ENCODE measurements around the gene HYKK.
"Not testable (repeated sequence)": the region's sequence is repeated elsewhere in the genome, so short reads cannot be mapped to it uniquely, and the experiment has no call there.

HYKK gene

GRCh38 chr15:78540141-78540870 lies 32.9 kb downstream of the HYKK start, which contains the start of gene PSMA4:
Gene PSMA4 (plus strand): TSS chr15:78540444. CDS start chr15:78541928, 1,484 bp downstream.
- peak; percentile 95 to 97 (median 96) for DNase-seq

GRCh38 chr15:78540871-78541743 lies 33.7 kb downstream of the HYKK start:
- peak; percentile 15 to 40 (median 22) for DNase-seq

GRCh38 chr15:78541744-78542034 lies 34.3 kb downstream of the HYKK start:
- DNase-seq = no peak

- DNase-seq = no peak
Measured at GRCh38 chr15:78542647-78543046, 35.3 kb downstream of the HYKK start.

GRCh38 chr15:78550194-78550593 lies 42.8 kb downstream of the HYKK start:
- no peak for DNase-seq

GRCh38 chr15:78550815-78551214 lies 43.4 kb downstream of the HYKK start:
- DNase-seq = no peak

GRCh38 chr15:78551902-78552301 lies 44.5 kb downstream of the HYKK start:
- no peak for DNase-seq

GRCh38 chr15:78552597-78552996 lies 45.2 kb downstream of the HYKK start:
- no peak for DNase-seq

- not testable (repeated sequence) for DNase-seq
Measured at GRCh38 chr15:78560201-78560600, 52.8 kb downstream of the HYKK start.

- no peak for DNase-seq
Measured at GRCh38 chr15:78561490-78561889, 54.1 kb downstream of the HYKK start.

- DNase-seq = no peak
Measured at GRCh38 chr15:78563092-78563491, 55.7 kb downstream of the HYKK start.

- DNase-seq = no peak
Measured at GRCh38 chr15:78564743-78565096, 57.3 kb downstream of the HYKK start.

- peak; percentile 73 to 90 (median 82) for DNase-seq
Measured at GRCh38 chr15:78565097-78565950, 57.9 kb downstream of the HYKK start, which contains the start of gene CHRNA5. Gene CHRNA5 (plus strand): TSS chr15:78565520. CDS start chr15:78565720, 200 bp downstream.

- peak in 3 of 4 experiments; percentile 2 to 9 (median 6) for DNase-seq
Measured at GRCh38 chr15:78565951-78566774, 58.8 kb downstream of the HYKK start.

- no peak for DNase-seq
Measured at GRCh38 chr15:78567531-78567930, 60.2 kb downstream of the HYKK start.

- DNase-seq = no peak
Measured at GRCh38 chr15:78570710-78571109, 63.3 kb downstream of the HYKK start.

GRCh38 chr15:78571382-78571781 lies 64.0 kb downstream of the HYKK start:
- DNase-seq = no peak

- DNase-seq = no peak
Measured at GRCh38 chr15:78573416-78573815, 66.0 kb downstream of the HYKK start.

GRCh38 chr15:78574944-78575343 lies 67.6 kb downstream of the HYKK start:
- no peak for DNase-seq
